Gastroesophageal sphincter (tissue), 4 donors: ENCODE data around the gene GMPR. TPM values are rescaled to one million over a fixed set of nuclear protein-coding genes. Genes with fewer than 3 reads are reported as not detected.

Experiments used
- ATAC-seq: fragments of 150-250 bp; one replicate; pipeline ENCODE4 v1.9.1; 2016; ENCODE audit warnings: mild to moderate bottlenecking, moderate library complexity
- H3K27ac ChIP-seq, 4 donors: fragments of 200-600 bp; sonication (generic) in 3 of 4; 1 replicate in 3 of 4; 2 replicates in 1 of 4; pipeline ENCODE4 v1.5.1; 2016 to 2019
- H3K27me3 ChIP-seq: fragments of 200-600 bp; sonication (generic); one replicate; pipeline ENCODE4 v1.5.1; 2019
- H3K36me3 ChIP-seq, 2 donors: fragments of 200-600 bp; sonication (generic); one replicate each; pipeline ENCODE4 v1.5.1; 2019; ENCODE audit warnings: control low read depth in 1 of 2
- H3K4me1 ChIP-seq, 3 donors: fragments of 200-600 bp; sonication (generic); 1 replicate in 2 of 3; 2 replicates in 1 of 3; pipeline ENCODE4 v1.5.1; 2016 to 2019; ENCODE audit warnings: control low read depth in 2 of 3
- H3K4me3 ChIP-seq, 2 donors: fragments of 200-600 bp; sonication (generic); one replicate each; pipeline ENCODE4 v1.5.1; 2019; ENCODE audit warnings: mild to moderate bottlenecking in 1 of 2, moderate library complexity in 1 of 2
- H3K9me3 ChIP-seq, 3 donors: fragments of 200-600 bp; sonication (generic); one replicate each; pipeline ENCODE4 v1.5.1; 2017 to 2019; ENCODE audit warnings: control low read depth in 2 of 3
- CTCF ChIP-seq, 4 experiments: fragments of 200-600 bp in 2 of 4; fragments of 450-650 bp in 2 of 4; sonication (generic) in 1 of 4; IDR thresholded peaks; one replicate each; pipeline ENCODE4 v1.5.1; 2017 to 2019; ENCODE audit warnings: antibody characterized with exemption in 4 of 4, mild to moderate bottlenecking in 2 of 4, moderate library complexity in 2 of 4
- EP300 ChIP-seq: sonication (generic); formaldehyde crosslinking; IDR thresholded peaks from one replicate; pipeline ENCODE4 v1.6.1; 2017; ENCODE audit warnings: antibody characterized with exemption, mild to moderate bottlenecking
- POLR2A ChIP-seq, 2 donors: fragments of 450-650 bp; IDR thresholded peaks; one replicate each; pipeline ENCODE4 v1.6.1; 2017; ENCODE audit warnings: antibody characterized with exemption in 2 of 2, mild to moderate bottlenecking in 2 of 2, moderate library complexity in 1 of 2
- POLR2AphosphoS5 ChIP-seq: sonication (generic); formaldehyde crosslinking; IDR thresholded peaks from one replicate; pipeline ENCODE4 v1.6.1; 2017; ENCODE audit warnings: antibody characterized with exemption
- WGBS, 2 donors: methylation state at CpG; one replicate each; pipeline ENCODE4 v1.1.5; 2018; ENCODE audit warnings: low coverage in 1 of 2; 5-methylcytosine and 5-hydroxymethylcytosine counted together
- total RNA-seq, 4 donors: library from RNA; depleted of rRNA; stranded (reverse); fragments of >200 nt; gene quantifications; one replicate each; pipeline ENCODE4 v1.1.0, GENCODE V29; 2016

Gene GMPR
- total RNA-seq, 4 donors from 2014 or later = 18.2 to 71.5 (median 45.6) TPM

- TF ChIP-seq CTCF (IDR thresholded peaks at IDR 0.05) (no peak), POLR2A (IDR thresholded peaks at IDR 0.05) (no peak), POLR2AphosphoS5 (no peak), EP300 (no peak)
- H3K9me3 ChIP-seq = no peaks in the 10 kb centered on the region
- H3K4me3 ChIP-seq = no peak overlapping the region
- WGBS, 2 donors = 94 to 96% methylated on average over 4 of the region's 4 CpGs
- no peak overlapping the region for H3K27ac ChIP-seq
- H3K4me1 ChIP-seq = peaks cover 4 to 89% (median 25%) of the 10 kb centered on the region in 3 donors
- peaks cover 0 to 8% of the 10 kb centered on the region in 2 donors for H3K36me3 ChIP-seq
- no peak for ATAC-seq
- H3K27me3 ChIP-seq = no peaks in the 10 kb centered on the region
Measured at GRCh38 chr6:16241321-16241689, 2.9 kb downstream of the GMPR start.

- H3K27me3 ChIP-seq = no peaks in the 10 kb centered on the region
- no peak overlapping the region for H3K4me3 ChIP-seq
- peaks cover 4 to 72% (median 21%) of the 10 kb centered on the region in 3 donors for H3K4me1 ChIP-seq
- H3K27ac ChIP-seq = peak overlapping the region in 3 of 4 donors; percentile 48 to 81 (median 62)
- TF ChIP-seq POLR2AphosphoS5 (peak; percentile 34), EP300 (no peak)
- peaks cover 0 to 25% of the 10 kb centered on the region in 2 donors for H3K36me3 ChIP-seq
- no peaks in the 10 kb centered on the region for H3K9me3 ChIP-seq
- no peak for ATAC-seq
- WGBS, 2 donors = 28% methylated on average over 6 of the region's 8 CpGs; no CpG with 5 or more reads in 1 of the 2 donors
Measured at GRCh38 chr6:16243055-16243454, 4.7 kb downstream of the GMPR start.

GRCh38 chr6:16243664-16244063, 5.3 kb downstream of the GMPR start:
- H3K27me3 ChIP-seq = no peaks in the 10 kb centered on the region
- no peaks in the 10 kb centered on the region for H3K9me3 ChIP-seq
- H3K4me3 ChIP-seq = no peak overlapping the region
- peaks cover 4 to 71% (median 21%) of the 10 kb centered on the region in 3 donors for H3K4me1 ChIP-seq
- H3K27ac ChIP-seq = peak overlapping the region in 3 of 4 donors; percentile 48 to 81 (median 62)
- 79 to 90% methylated on average over 3 to 5 of the region's 5 CpGs for WGBS, 2 donors
- ATAC-seq = no peak
- H3K36me3 ChIP-seq = peaks cover 0 to 31% of the 10 kb centered on the region in 2 donors
- TF ChIP-seq POLR2A (IDR thresholded peaks at IDR 0.05) (no peak), EP300 (no peak), POLR2AphosphoS5 (no peak), CTCF (IDR thresholded peaks at IDR 0.05) (no peak)

GRCh38 chr6:16244446-16244845, 6.1 kb downstream of the GMPR start:
- H3K4me3 ChIP-seq = no peak overlapping the region
- WGBS, 2 donors = 36 to 42% methylated on average over 3 of the region's 5 CpGs
- H3K9me3 ChIP-seq = no peaks in the 10 kb centered on the region
- no peak for TF ChIP-seq POLR2A (IDR thresholded peaks at IDR 0.05)
- TF ChIP-seq CTCF (IDR thresholded peaks at IDR 0.05) = no peak
- TF ChIP-seq EP300 = no peak
- TF ChIP-seq POLR2AphosphoS5 = peak; percentile 17
- ATAC-seq = peak; percentile 20
- peaks cover 4 to 66% (median 21%) of the 10 kb centered on the region in 3 donors for H3K4me1 ChIP-seq
- H3K36me3 ChIP-seq = peaks cover 0 to 38% of the 10 kb centered on the region in 2 donors
- H3K27me3 ChIP-seq = no peaks in the 10 kb centered on the region
- H3K27ac ChIP-seq = peak overlapping the region in 3 of 4 donors; percentile 61 to 81 (median 62)

GRCh38 chr6:16244869-16245451, 6.6 kb downstream of the GMPR start:
- peak overlapping the region in 3 of 4 donors; percentile 61 to 81 (median 62) for H3K27ac ChIP-seq
- H3K4me3 ChIP-seq = no peak overlapping the region
- ATAC-seq = no peak
- H3K4me1 ChIP-seq = peaks cover 4 to 61% (median 18%) of the 10 kb centered on the region in 3 donors
- peaks cover 0 to 43% of the 10 kb centered on the region in 2 donors for H3K36me3 ChIP-seq
- WGBS, 2 donors = 24 to 25% methylated on average over 3 of the region's 10 CpGs
- TF ChIP-seq EP300 = no peak
- TF ChIP-seq CTCF (IDR thresholded peaks at IDR 0.05) = no peak
- TF ChIP-seq POLR2A (IDR thresholded peaks at IDR 0.05) = no peak
- TF ChIP-seq POLR2AphosphoS5 = no peak
- H3K9me3 ChIP-seq = no peaks in the 10 kb centered on the region
- no peaks in the 10 kb centered on the region for H3K27me3 ChIP-seq
